Renal cortical epithelial cell (primary cell): ENCODE measurements around the gene ACTR3C. TPM values are rescaled to one million over a fixed set of nuclear protein-coding genes. Genes with fewer than 3 reads are reported as not detected.

ENCODE experiments used
- DNase-seq: peaks from one replicate; pipeline ENCODE4 v3.0.0-alpha.2; 2011; ENCODE audit warnings: low read depth
- total RNA-seq: library from RNA; depleted of rRNA; stranded (reverse); fragments of >200 nt; gene quantifications from 2 replicates; pipeline ENCODE4 v1.2.3, GENCODE V29; 2014

Gene ACTR3C
- 40.1 and 81.8 TPM in 2 replicates for total RNA-seq

DNA sequence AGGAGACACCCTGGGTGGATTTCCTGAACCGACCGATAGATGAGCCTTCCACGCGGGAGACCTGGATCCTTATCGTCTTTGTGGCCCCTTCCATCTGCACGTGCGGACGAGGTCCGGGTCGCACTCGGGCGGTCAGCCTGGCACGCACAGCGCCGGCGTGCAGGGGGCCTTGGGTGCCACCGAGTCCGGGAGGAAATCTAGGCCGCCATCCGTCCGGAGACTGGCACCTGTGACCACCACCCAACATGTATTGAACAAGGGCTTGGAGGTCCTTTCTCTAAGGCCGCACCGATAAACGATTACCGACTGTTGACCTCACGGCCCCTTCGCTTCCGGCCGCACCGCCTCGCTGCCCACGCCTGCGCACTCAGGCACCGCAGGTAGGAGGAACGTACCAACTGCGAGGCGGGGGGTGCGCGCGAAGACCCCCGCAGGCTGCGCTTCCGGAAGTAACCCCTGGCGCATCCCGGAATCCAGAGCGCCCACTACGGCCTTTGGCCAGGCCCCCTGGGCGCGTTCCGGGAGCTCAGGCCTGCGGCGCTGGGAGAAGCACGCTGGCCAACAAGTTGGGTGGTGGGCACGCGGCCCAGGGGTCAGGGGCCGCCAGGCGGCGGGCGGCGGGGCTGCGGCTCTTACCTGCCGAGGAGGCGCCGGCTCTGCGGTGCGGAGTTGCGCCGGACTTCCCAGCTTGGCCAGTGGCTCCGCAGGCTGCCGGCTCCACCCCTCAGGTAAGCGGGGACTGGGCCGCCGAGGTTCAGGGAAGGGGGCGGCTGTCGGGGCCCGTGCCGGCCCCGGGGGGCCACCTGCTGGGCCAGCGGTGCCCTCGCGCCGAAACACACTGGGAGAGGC is at the start of gene ACTR3C, which contains the start of gene LRRC61:
Gene ACTR3C (minus strand): TSS at position 713 of the 849 bp plus-strand sequence. CDS start 28,249 bp downstream, outside the sequence.
Gene LRRC61 (plus strand): TSS at position 523 of the 849 bp plus-strand sequence. CDS start 13,507 bp downstream, outside the sequence.
- DNase-seq: no peak

DNA sequence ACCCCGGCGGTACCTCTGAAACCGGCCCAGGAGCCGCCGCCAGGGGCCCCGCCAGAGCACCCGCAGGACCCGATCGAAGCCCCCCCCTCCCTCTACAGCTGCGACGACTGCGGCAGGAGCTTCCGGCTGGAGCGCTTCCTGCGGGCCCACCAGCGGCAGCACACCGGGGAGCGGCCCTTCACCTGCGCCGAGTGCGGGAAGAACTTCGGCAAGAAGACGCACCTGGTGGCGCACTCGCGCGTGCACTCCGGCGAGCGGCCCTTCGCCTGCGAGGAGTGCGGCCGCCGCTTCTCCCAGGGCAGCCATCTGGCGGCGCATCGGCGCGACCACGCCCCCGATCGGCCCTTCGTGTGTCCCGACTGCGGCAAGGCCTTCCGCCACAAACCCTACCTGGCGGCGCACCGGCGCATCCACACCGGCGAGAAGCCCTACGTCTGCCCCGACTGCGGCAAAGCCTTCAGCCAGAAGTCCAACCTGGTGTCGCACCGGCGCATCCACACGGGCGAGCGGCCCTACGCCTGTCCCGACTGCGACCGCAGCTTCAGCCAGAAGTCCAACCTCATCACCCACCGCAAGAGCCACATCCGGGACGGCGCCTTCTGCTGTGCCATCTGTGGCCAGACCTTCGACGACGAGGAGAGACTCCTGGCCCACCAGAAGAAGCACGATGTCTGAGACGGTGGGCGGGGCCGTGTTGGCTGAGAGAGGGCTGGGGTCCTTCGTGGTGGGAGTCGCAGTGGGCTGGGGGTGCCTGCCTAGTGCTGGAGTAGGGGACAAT is 49.1 kb upstream of the ACTR3C start:
- no peak for DNase-seq

DNA sequence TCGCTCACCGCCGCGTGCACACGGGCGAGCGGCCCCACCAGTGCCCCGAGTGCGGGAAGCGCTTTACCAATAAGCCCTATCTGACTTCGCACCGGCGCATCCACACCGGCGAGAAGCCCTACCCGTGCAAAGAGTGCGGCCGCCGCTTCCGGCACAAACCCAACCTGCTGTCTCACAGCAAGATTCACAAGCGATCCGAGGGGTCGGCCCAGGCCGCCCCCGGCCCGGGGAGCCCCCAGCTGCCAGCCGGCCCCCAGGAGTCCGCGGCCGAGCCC is 48.6 kb upstream of the ACTR3C start:
- no peak for DNase-seq

DNA sequence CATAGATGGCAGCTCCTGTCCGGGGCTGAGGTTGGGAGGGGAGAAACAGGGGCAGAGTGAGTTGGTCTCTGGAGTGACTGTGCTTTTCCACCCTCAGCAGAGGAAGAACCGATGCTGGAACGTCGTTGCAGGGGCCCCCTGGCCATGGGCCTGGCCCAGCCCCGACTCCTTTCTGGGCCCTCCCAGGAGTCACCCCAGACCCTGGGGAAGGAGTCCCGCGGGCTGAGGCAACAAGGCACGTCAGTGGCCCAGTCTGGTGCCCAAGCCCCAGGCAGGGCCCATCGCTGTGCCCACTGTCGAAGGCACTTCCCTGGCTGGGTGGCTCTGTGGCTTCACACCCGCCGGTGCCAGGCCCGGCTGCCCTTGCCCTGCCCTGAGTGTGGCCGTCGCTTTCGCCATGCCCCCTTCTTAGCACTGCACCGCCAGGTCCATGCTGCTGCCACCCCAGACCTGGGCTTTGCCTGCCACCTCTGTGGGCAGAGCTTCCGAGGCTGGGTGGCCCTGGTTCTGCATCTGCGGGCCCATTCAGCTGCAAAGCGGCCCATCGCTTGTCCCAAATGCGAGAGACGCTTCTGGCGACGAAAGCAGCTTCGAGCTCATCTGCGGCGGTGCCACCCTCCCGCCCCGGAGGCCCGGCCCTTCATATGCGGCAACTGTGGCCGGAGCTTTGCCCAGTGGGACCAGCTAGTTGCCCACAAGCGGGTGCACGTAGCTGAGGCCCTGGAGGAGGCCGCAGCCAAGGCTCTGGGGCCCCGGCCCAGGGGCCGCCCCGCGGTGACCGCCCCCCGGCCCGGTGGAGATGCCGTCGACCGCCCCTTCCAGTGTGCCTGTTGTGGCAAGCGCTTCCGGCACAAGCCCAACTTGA is 48.0 kb upstream of the ACTR3C start:
- DNase-seq: no peak

DNA sequence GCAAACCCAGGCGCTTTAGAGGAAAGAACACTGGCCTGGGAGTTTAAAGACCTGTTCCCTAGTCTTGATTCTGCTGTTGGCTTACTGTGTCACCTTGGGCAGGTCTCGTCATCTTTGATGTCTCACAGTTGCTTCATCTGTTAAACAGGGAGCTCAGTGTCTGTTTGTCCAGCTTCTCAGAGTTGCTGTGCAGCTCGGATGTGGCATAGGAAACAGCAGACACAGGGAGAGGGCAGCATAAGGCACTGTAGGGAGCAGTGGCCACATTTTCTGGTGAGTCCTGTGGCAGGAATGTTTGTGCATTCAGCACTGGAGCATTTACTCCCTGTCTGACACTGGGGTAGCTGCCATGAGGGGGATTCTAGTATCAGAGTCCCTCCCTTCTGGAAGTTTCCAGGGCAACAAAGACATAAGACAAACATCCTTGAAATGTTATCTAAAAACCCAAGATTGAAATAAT is 47.3 kb upstream of the ACTR3C start:
- no peak for DNase-seq

DNA sequence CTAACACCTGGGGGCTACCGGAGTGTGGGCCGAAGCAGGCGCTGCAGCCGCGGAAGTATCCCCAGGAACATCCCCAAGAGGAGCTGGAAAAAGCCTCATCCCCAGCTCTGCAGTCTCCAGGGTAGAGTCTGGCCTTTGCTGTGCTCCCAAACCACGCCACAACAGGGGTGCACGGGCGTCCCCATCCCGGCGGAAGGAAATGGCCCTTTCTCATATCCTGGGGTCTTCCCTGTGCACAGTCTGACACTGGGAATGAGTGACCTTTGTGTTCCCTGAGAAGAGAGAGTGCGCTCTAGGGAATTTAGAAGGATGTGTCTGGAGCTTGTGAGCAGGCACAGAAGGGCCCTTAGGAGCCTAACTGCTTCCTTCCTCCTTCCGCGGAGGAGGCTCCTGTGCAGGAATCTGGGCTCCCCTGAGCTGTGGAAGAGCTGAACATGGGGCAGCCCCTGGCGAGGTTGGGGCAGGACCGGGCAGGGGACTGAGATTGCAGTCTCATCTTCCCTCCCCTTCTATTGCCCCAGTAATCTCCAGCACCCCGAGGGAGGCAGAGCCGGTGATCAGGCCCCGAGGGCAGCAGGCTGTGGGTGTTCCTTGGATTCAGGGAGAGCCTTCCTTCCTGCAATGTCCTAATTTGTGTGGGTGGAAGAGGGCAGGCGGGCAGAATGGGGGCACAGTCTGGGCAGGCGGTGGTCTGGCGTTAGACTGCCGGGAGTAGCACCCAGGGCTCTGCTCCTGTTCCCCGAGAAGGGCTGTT is 46.6 kb upstream of the ACTR3C start:
- DNase-seq: no peak

DNA sequence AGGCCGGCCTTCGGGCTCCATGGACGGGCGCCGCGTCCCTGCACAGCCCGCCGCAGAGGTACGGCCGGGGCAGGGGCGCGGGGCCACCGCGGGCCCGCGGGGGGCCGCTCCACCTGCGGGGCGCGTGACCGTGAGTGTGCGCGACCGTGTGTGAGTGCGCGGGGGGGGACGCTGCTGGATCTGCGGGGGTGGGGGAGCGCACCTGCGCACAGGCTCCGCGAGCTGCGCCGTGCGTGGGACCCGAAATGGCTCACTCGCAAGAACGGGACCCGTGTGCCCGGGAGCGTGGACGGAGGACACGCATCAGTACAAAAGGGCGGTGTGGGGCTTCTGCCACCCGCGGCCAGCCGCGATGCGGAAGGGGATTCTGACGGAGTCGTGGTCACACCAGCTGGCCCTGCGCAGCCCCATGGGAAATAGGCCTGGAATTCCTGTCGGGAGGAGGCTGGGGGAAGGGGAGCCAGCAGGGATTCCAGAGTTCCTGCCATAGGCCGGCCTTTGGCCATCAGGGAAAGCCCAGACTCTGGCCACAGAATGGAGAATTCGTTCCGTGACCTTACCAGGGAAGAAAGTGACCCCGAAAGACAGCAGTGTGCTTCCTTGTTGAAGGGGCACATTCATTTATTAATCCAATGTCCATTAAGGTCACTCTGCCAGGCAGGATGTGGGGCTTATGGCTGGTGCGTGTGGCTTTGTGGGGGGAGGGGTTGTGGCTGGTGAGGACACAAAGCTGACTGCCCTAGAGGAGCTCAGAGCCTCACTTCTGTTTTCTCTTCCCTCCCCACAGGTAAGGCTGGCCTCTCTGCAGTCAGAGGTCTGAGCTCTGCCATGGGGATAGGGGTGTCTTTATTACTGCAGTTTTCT is 45.8 kb upstream of the ACTR3C start:
- DNase-seq: peak; percentile 70

DNA sequence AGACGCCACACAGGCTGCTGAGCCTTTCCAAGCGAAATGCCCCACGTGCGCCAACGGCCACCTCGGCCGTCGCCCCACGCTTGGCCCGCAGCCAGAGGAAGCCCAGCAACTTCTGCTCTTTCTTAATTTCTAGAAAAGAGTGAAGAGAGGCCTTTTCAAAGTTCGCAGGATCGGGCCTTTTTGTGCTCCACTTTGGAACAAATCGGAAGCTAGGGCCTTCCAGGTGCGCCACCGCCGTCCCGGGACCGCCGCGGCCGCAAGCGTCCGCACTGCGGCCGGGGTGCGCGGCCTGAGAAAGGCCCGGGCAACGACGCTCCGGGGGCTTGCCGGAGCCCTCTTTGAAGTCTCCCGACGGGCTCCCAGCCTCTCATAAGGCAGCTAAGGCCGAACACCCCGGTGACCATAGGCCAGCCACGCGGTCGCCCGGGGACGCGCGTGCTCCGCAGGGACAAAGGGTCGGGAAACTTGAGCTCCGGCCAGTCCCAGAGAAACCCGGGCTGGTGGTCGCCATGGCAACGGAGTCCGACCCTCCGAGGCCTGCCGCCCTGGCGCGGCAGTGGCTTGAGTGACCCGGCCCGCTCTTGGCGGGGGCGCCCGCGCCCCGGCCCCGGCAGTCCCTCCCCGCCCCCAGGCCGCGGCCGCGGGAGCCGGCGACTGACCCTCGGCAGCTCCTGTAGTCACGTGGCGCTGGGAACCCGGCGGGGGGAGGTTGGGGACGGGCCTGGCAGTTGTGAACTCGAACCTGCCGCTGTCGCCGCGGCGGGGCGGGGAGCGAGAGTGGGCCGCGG is 44.9 kb upstream of the ACTR3C start, which contains the start of gene REPIN1:
Gene REPIN1 (plus strand): TSS at position 727 of the 788 bp plus-strand sequence. CDS start 890 bp downstream, outside the sequence.
- DNase-seq: peak; percentile 47

DNA sequence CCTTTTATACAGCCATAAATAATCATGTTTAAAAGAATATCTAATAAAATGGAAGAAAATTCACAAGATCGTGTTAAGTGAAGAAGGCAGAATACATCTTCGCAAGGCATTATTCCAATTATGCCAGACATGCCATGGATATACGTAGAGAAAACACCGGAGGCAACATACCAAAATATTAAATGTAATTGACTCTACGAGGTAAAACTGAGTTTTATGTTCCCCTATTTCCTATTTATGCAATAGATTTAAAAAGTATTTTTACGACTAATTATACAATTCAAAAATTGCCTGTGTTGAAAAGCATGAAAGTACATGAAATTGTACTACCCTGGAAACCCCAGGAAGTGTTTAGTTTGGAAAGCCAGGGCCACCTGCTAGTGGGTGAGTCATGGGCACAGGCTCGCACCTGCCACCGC is 44.3 kb upstream of the ACTR3C start:
- DNase-seq: peak; percentile 70

DNA sequence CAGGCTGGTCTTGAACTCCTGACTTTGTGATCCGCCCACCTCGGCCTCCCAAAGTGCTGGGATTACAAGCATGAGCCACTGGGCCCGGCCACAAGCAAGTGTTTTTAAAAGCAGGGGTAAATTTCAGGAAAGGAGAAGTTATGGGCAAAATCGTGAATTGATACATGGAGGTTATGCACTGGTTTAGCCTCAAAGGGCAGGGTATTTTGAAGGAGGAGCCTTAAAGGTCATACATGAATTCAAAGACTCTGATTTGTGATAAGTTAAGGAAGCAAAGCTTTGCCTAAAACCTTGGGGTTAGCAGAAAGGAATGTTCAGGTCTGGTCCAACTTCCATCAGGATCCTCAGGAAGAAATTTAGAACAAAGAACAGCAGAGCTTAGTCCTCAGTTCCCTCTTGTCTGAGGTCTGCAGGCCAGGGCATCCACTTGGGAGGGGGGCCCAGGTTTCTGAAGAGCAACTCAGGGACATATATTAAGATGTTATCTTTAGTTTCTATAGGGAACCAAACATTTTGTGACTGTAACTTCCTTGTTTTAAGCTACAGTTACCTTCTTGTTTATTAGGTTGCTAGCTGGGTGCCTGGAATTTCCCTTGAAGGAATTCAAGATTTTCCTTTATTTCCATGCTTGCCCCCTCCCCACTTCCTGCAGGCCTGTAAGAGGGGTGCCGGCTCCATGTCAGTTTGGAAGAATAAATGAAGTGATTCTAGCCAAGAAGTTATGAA is 42.5 kb upstream of the ACTR3C start:
- no peak for DNase-seq

DNA sequence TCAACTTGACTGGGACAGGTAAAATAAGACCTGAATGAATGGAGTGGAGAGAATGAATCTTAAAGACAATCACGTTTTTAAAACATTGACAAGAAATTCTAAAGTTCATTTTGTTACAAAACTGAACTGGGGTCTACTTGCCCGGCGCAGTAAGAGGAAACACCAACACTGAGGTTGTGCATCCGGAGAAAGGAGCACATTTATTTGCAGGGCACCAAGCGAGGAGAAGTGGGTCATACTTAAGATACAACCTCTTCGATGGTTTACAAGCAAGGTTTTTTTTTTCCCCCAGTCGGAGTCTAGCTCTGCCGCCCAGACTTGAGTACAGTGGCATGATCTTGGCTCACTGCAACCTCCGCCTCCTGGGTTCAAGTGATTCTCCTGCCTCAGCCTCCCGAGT is 41.8 kb upstream of the ACTR3C start:
- DNase-seq: no peak

DNA sequence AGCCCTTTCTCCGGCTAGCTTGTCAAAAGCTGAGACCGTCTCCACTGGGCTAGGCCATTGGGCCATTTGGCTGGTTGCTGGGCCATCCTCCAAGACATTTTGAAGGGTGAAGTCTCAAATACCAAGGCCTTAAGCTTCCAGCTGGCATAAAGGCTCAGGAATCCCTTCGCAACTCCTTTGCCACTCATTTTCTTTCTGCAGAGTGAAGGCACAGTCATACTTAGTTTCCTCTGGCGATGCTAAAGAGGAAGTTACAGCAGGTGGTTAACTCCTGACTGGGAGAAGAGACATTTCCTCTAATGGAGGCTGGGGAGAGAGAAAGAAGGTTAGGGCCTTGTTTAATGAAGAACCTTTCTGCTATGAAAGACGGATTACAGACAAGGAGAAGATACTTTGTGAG is 40.5 kb upstream of the ACTR3C start:
- no peak for DNase-seq

DNA sequence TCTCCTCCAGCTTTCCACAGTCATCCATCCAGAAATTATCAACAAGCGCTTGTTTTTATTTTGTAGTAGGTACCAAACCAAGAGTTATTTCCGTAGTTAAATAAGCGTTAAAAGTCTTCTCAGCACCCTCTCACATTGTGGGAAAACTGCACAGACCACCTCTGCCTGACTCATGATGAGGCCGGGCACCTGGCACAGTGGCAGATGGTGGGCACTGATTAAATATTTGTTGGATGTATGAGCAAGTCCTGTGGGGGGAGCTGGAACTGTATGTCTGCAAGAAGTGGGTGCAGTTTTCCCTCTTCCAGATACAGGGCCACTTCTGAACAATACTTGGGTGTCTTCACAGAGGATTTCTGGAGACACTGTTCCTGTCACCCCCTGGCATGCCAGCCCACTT is 40.0 kb upstream of the ACTR3C start:
- DNase-seq: no peak

DNA sequence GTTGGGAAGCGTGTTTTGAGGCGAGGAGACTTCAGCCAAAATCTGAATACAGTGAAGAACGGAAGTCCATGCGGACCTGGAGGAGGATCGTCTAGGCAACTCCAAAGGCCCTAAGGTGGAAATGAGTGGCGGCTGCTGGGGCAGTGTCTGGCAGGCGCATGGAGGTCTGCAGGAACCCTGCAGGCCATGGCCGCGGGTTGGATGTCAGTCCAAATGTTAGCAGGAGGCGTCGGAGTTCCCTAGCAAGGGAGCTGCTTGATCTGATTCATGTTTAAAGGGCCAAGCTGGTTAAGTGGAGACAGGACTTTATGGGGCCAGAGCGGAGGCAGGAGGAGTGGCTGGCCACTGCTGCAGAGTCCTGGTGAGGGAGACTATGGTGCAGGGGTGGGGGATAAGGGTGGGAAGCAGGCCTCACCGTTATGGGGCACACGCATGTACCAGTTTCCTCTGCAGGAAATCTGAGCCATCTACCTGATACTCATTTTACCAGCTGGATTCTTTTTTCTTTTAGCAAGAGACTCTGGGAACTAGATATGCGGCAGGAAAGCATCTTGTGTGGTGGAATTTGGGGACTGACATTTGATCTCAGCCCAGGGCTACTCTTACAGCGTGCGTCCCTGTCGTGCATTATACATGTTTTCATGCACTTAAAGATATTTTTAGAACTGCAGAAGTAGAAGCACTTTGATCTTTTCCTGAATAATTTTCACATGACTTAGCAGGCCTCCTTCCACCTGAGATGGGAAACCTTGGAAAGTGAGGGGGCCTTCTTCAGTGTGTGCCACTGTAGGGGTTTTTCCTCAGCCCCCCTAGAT is 38.7 kb upstream of the ACTR3C start:
- DNase-seq: no peak

DNA sequence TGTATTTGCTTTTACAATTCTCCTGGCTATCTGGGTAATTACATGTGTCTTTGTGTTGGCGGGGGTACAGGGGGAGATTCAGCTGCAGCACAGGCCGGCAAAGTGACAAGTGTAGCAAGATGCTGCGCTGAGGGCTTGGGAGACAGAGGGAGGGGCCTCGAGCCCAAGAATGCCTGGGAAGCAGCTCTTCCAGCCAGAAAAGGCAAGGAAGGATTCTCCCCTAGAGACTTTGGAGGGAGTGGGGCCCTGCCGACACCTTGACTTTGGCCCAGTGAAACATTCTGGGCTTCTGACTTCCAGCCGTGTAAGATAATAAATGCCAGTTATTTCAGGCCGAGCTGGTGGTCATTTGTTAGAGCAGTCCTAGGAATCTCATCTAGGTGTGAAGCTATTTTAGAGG is 38.1 kb upstream of the ACTR3C start:
- DNase-seq: no peak

DNA sequence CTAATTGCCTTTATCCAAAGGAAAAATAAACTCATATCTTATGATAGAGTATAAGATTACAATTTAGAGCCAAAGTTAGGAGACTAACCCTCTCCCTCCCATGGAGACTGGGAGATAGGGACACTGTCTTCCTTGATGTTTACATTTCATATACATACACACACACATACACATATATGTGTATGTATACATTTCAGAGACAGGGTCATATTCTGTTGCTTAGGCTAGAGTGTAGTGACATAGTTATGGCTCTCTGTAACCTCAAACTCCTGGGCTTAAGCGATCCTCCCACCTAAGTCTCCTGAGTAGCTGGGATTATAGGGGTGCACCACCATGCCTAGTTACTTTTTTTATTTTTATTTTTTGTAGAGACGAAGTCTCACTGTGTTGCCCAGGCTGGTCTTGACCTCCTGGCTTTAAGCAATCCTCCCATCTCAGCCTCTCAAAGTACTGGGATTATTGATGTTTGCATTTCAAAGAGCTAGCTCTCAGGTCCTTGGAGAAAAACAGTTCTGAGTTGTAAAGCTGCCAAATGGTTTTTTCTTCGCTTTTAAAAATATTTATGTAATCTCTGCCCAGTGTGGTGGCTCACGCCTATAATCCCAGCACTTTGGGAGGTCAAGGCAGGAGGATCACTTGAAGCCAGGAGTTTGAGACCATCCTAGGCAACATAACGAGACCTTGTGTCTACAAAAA is 37.2 kb upstream of the ACTR3C start:
- DNase-seq: no peak
